ENCODE data around the gene SPATS2L. TPM values are rescaled to one million over a fixed set of nuclear protein-coding genes. Genes with fewer than 3 reads are reported as not detected.

Gene SPATS2L
- total RNA-seq, 1 donor from 2014 or later, result 65.6 TPM

DNA sequence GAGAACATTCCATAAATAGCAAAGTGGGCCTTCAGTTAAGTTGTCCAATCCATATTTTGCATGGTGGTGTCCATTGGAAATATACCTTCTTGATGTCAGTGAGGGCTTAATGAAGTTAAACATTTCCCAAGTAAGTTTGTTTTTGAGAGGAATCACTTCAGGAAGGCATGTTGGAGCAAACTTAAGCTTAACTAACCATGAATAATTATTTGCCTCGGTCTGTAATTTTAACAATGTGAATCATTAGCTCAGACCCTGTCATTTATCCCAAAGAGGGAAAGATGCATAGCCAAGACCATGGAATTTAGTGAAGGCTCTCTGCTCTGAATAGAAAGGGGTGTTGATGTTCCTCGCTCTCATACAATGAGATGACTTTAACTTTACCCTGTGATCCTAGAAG is 47.4 kb downstream of the SPATS2L start:
- H3K27ac ChIP-seq, result no peak overlapping the region
- H3K27me3 ChIP-seq, result no peaks in the 10 kb centered on the region
- intact Hi-C loops (cut with DNase I), result no loop called here

DNA sequence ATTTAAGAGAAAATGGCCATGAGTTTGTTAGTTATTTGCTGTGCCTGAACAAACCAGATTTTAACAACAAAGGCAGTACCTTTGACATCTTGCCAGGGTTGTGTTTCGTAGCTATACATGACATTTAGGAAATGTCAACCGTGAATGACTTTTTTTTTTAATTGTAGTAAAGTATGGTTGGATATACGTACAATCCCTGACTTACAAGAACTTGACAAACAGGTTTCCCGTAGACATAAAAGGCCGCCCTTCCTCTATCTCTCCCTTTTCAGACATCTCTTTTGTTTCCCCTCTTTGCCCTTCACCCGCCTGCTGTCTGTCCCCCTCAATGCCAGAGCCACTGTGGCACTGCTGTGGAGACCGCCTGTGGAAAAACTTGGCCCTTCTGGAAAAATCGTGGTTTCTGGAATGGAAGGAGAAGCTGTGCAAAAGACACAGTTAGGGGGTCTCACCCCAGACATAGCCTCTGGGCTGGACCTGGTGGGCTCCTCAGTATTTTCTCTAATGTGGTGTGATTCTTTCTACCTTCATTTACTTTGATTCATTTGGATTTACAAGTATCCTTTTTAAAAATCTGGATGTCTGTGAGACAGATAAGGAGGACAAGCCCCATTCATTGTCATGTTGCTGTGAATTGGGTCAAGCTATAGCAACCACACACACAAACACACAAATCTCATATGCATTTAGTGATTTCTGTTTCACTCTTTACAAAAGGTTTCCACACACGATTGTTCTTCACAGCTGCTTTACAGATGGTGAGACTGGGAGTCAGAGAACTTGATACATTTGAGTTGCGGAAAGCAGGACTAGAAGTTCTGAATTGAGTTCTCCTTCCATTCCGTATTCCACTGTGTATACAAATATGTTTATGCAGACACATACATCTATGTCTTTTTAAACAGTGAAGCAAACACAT is 48.6 kb downstream of the SPATS2L start:
- Histone ChIP-seq H3K27ac (no peak overlapping the region), H3K4me3 (no peak overlapping the region), H3K36me3 (no peaks in the 10 kb centered on the region), H3K9me3 (no peaks in the 10 kb centered on the region), H3K4me1 (peaks cover 81% of the 10 kb centered on the region), H3K27me3 (no peaks in the 10 kb centered on the region)
- TF ChIP-seq POLR2A (IDR thresholded peaks at IDR 0.05), result no peak
- TF ChIP-seq, protein P1, sequence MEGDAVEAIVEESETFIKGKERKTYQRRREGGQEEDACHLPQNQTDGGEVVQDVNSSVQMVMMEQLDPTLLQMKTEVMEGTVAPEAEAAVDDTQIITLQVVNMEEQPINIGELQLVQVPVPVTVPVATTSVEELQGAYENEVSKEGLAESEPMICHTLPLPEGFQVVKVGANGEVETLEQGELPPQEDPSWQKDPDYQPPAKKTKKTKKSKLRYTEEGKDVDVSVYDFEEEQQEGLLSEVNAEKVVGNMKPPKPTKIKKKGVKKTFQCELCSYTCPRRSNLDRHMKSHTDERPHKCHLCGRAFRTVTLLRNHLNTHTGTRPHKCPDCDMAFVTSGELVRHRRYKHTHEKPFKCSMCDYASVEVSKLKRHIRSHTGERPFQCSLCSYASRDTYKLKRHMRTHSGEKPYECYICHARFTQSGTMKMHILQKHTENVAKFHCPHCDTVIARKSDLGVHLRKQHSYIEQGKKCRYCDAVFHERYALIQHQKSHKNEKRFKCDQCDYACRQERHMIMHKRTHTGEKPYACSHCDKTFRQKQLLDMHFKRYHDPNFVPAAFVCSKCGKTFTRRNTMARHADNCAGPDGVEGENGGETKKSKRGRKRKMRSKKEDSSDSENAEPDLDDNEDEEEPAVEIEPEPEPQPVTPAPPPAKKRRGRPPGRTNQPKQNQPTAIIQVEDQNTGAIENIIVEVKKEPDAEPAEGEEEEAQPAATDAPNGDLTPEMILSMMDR (IDR thresholded peaks at IDR 0.05), result no peak
- no peak for TF ChIP-seq POLR2AphosphoS5 (IDR thresholded peaks at IDR 0.05; ENCODE audit: insufficient read depth in 1 of 2, low read depth in 1 of 2)
- intact Hi-C loops (cut with DNase I), result no loop called here
- DNase-seq (ENCODE audit: extremely low spot score in 2 of 2), result no peak

More for the DNA sequence above, 47.4 kb downstream of the SPATS2L start:
- TF ChIP-seq, protein P1 (IDR thresholded peaks at IDR 0.05), result no peak
- TF ChIP-seq POLR2A (IDR thresholded peaks at IDR 0.05) (no peak), POLR2AphosphoS5 (IDR thresholded peaks at IDR 0.05; ENCODE audit: insufficient read depth in 1 of 2, low read depth in 1 of 2) (no peak)
- Histone ChIP-seq H3K36me3 (no peaks in the 10 kb centered on the region), H3K9me3 (no peaks in the 10 kb centered on the region), H3K4me3 (no peak overlapping the region), H3K4me1 (peaks cover 73% of the 10 kb centered on the region)
- no peak for DNase-seq (ENCODE audit: extremely low spot score in 2 of 2)

DNA sequence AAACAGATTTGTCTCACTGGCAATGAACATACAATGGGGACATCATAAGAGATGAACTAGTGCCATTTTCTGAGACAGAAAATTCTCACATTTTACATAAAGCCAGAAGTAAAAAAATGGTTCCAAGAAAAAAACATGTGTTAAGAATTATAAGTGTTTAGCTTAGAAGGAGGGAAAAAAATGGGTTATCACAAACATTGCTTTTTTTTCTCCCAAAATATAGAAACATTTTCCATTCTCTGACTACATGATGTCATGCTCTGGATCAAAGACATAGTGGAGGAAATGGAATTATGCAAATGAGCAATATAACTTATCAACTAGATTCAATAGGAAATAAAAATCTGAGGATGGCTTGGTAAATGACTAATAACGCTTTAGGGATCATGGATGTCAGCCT is 49.8 kb downstream of the SPATS2L start:
- no peak for TF ChIP-seq POLR2A (IDR thresholded peaks at IDR 0.05)
- TF ChIP-seq, protein P1 (IDR thresholded peaks at IDR 0.05), result no peak
- no peak for TF ChIP-seq POLR2AphosphoS5 (IDR thresholded peaks at IDR 0.05; ENCODE audit: insufficient read depth in 1 of 2, low read depth in 1 of 2)
- Histone ChIP-seq H3K4me3 (no peak overlapping the region), H3K9me3 (no peaks in the 10 kb centered on the region), H3K27me3 (no peaks in the 10 kb centered on the region), H3K27ac (no peak overlapping the region), H3K36me3 (no peaks in the 10 kb centered on the region), H3K4me1 (peaks cover 73% of the 10 kb centered on the region)
- intact Hi-C loops (cut with DNase I), result no loop called here
- no peak for DNase-seq (ENCODE audit: extremely low spot score in 2 of 2)

DNA sequence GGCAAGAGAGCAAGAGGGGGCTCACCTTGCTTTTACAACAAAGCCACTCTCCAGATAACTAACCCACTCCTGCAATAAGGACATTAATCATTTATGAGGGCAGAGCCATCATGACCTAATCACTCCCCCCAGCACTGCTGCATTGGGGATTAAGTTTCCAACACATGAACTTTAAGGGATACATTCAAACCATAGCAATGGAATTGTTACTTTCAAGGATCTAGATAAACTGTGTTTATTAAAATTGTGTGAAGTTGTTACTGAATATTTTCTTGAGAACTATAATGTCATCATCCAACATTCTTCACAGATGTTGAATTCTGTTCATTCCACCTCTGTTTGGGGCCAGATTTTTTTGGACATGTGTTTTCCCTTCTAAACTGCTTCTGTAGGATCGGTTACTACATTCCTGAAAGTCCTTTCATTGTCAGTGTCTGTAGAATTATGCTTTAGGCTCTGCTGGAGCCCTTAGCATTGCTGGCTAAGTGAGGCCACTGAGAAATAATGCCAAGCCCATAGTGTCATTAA is 50.4 kb downstream of the SPATS2L start:
- Histone ChIP-seq H3K4me3 (no peak overlapping the region), H3K27me3 (no peaks in the 10 kb centered on the region), H3K27ac (no peak overlapping the region), H3K36me3 (no peaks in the 10 kb centered on the region), H3K9me3 (no peaks in the 10 kb centered on the region), H3K4me1 (peaks cover 67% of the 10 kb centered on the region)
- intact Hi-C loops (cut with DNase I), result no loop called here
- no peak for DNase-seq (ENCODE audit: extremely low spot score in 2 of 2)
- TF ChIP-seq, protein P1 (IDR thresholded peaks at IDR 0.05), result no peak
- TF ChIP-seq POLR2A (IDR thresholded peaks at IDR 0.05) (no peak), POLR2AphosphoS5 (IDR thresholded peaks at IDR 0.05; ENCODE audit: insufficient read depth in 1 of 2, low read depth in 1 of 2) (no peak)

DNA sequence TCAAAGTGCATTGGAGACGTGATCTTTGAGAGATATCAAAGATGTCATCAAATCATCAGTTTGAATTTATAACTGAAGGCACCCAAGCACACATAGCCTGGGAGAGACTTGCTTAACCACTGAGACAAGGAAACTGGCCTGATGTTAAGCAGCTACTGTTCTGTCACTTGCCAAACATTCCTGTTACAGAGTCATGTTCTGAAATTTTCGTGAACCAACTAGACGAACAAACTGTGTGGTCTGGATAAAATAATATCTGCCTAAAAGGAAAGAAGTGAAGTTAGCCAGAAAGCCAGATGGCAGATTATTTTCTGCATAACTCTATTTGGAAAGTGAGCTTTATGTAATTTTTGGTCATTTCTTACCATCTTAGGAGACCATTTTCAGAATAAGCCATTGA is 51.4 kb downstream of the SPATS2L start:
- H3K4me3 ChIP-seq, result no peak overlapping the region
- no peaks in the 10 kb centered on the region for H3K27me3 ChIP-seq
- H3K9me3 ChIP-seq, result no peaks in the 10 kb centered on the region
- H3K27ac ChIP-seq, result no peak overlapping the region
- intact Hi-C loops (cut with DNase I), result no loop called here
- no peak for DNase-seq (ENCODE audit: extremely low spot score in 2 of 2)
- peaks cover 66% of the 10 kb centered on the region for H3K4me1 ChIP-seq
- no peaks in the 10 kb centered on the region for H3K36me3 ChIP-seq
- TF ChIP-seq POLR2AphosphoS5 (IDR thresholded peaks at IDR 0.05; ENCODE audit: insufficient read depth in 1 of 2, low read depth in 1 of 2), result no peak
- no peak for TF ChIP-seq POLR2A (IDR thresholded peaks at IDR 0.05)
- TF ChIP-seq, protein P1 (IDR thresholded peaks at IDR 0.05), result no peak
